Measurements from ENCODE around the gene CPT1A.

CPT1A gene

DNA sequence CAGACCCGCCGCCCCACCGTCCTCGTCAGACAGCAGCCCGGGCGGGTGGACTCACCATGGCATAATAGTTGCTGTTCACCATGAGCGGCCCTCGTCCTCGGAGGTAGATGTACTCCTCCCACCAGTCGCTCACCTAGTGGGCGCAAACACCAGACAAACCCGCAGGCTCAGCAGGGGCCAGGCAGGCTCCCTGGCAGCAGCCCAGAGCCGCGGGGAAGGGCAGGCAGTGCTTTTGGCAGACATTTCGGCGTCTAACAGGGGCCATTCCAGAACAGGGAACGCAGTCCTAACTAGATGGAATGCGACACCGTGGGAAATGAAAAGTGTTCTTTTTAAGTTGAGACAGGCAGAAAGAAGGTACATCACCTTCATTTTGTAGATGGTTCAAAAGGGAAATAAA, 44.9 kb downstream of the CPT1A start:
- no peak for DNase-seq (ENCODE audit: low spot score)

- DNase-seq (ENCODE audit: low spot score): no peak
These were observed 49.2 kb downstream of the CPT1A start for GRCh38 chr11:68792400-68792966.

- no peak for DNase-seq (ENCODE audit: low spot score)
These were observed 57.1 kb downstream of the CPT1A start for GRCh38 chr11:68784653-68785052.

GRCh38 chr11:68783216-68783821, 58.4 kb downstream of the CPT1A start:
- DNase-seq (ENCODE audit: low spot score): no peak

- no peak for DNase-seq (ENCODE audit: low spot score)
These were observed 59.0 kb downstream of the CPT1A start for GRCh38 chr11:68782711-68783110.

DNA sequence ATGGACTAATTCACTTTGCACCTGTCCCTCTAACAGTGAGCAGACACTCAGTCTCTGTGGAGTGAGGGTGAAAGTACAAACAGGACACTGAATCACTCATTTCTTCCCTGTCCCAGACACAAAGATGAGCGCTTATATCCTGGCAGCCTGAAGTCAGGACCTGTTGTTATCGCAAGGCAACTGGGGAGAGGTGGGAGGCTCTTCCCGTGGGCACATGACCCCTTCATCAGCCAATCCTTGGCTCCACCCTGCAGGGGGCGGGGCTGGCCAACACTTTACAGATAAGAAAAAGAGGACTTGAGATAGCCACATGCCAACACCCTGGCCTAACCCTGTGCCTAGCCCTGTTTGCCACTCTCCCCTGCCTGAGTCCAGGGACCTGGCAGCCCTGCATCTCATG, 60.9 kb downstream of the CPT1A start:
- DNase-seq (ENCODE audit: low spot score): no peak

DNA sequence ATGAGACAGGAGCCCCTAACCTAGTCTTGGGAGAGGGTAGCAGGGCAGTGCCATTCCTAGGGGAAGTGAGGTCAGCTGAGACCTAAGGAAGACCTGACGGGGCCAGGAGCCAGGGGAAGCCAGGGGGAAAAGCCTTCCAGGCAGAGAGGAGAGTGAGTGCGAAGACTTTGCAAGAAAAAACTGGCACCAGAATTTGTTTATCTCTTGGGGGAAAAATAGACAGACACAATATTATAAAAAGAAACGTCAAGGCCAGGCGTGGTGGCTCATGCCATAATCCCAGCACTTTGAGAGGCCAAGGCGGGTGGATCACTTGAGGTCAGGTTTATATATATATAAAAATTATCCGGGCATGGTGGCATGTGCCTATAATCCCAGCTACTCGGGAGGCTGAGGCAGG, 63.5 kb downstream of the CPT1A start:
- no peak for DNase-seq (ENCODE audit: low spot score)

GRCh38 chr11:68776442-68777235, 65.1 kb downstream of the CPT1A start:
- no peak for DNase-seq (ENCODE audit: low spot score)

DNA sequence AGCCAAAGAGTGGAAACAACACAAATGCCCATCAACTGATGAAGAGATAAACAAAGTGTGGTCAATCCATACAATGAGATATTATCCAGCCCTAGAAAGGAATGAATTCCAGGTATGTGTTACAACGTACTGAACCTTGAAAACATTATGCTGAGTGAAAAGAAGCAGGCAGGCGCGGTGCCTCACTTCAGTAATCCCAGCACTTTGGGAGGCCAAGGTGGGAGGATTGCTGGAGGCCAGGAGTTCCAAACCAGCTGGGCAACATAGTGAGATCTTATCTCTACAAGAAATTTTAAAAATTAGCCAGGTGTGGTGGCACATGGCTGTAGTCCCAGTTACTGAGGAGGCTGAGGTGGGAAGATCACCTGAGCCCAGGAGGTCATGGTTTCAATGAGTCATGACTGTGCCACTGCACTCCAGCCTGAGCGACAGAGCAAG, 65.7 kb downstream of the CPT1A start:
- DNase-seq (ENCODE audit: low spot score): no peak

DNA sequence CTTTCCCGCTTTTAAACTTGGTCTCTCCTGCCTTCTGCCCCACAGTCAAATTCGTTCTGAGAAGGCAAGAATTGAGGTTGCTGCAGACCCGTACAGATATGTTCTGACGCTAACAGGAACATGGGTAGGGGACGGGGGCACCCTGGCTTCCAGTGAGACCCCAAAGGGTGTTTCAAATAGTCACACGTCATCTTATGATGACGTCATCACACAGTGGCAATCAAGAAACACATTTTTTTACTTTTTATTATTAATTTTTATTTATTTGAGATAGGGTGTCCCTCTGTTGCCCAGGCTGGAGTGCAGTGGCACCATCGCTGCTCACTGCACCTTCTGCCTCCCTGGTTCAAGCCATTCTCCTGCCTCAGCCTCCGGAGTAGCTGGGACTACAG, 67.5 kb downstream of the CPT1A start:
- no peak for DNase-seq (ENCODE audit: low spot score)

- no peak for DNase-seq (ENCODE audit: low spot score)
These were observed 68.1 kb downstream of the CPT1A start for GRCh38 chr11:68773521-68774193.

- DNase-seq (ENCODE audit: low spot score): no peak
These were observed 68.8 kb downstream of the CPT1A start for GRCh38 chr11:68772936-68773335.

DNA sequence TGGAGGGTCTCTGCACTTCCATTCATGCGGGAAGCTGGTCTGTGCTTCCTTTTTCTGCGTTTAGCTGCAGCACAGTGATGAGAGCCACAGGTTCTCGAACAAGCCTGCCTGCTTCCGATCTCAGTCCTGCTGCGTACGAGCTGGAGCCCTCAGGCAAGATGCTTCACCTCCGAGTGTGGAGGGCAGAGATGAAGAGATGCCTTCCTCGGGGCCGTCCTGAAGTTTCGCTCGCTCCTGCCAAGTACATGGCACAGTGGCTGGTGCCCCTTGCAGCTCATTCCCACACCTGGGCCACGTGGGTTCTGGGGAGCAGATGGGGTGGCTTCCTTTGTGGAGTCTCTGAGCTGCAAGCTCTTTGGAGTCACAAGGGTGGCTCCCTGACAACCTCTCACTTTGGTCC, 70.9 kb downstream of the CPT1A start:
- no peak for DNase-seq (ENCODE audit: low spot score)

DNA sequence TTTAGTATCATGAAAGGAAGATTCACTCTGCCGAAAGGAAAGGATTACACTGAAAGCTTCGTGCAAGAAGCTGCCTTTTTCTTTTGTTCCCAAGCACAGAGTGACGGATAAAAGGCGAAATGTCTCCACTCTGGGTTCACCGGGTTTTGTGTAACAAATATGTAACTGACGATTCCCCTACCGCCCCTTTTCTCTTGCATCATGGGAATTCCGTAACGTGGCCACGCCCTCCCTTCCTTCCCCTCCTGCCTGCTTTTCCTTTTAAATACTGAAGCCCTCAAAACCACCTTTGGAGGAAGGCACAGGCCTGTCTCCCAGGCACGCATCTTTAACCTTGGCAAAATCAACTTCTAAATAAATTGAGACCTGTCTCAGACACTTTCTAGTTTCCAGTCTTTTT, 74.0 kb downstream of the CPT1A start:
- no peak for DNase-seq (ENCODE audit: low spot score)

GRCh38 chr11:68766786-68767185, 74.9 kb downstream of the CPT1A start:
- DNase-seq (ENCODE audit: low spot score): no peak

DNA sequence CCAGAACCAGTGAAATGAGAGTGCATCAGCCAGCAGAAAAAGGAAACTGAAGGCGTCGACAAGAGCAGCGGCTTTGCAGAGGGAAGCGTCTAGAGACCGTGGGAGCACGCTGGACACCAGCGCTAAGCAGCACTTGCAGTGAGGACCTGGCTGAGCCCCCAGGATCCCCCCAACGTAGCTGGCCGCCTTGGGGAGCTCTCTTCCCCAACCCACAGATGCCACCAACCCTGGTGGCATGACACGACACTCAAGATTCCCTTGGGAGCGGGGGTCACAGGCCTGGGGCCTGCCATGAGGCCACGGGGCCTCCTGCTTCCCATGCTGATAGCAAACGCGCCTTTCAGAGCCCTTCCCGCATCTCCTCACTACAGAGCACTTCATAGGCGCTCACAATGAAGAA, 77.0 kb downstream of the CPT1A start:
- DNase-seq (ENCODE audit: low spot score): no peak

DNA sequence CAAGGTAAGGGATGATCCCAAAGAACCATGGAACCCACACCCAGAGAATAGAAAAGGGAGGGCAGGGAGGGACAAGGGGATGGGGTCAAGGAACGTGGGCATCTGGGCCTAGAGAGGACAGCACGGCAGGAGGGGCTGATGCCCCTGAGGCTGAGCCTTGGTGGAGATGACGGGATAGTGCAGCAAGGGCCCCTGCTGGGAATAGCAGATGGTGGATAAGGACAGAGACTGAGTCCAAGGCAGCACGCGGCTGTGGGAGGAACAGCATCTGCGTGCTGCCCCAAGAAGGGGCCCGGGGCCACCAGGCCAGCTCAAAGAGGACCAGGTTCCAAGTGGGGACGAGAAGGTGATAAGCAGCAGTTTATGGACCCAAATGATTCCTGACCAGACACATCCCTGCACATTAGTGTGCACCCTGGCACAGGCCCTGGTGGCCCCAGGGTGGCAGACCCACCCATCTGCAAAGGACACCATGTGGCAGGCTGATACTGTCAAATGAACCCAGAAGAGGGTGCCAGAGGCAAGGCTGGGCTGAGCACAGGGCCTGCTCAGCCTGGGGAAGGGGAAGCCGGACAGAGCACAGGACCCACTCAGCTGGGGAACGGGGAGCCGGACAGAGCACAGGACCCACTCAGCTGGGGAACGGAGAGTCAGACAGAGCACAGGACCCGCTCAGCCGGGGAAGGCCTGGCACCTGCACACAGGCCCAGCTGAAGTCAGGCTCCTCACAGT, 77.6 kb downstream of the CPT1A start:
- DNase-seq (ENCODE audit: low spot score): no peak

DNA sequence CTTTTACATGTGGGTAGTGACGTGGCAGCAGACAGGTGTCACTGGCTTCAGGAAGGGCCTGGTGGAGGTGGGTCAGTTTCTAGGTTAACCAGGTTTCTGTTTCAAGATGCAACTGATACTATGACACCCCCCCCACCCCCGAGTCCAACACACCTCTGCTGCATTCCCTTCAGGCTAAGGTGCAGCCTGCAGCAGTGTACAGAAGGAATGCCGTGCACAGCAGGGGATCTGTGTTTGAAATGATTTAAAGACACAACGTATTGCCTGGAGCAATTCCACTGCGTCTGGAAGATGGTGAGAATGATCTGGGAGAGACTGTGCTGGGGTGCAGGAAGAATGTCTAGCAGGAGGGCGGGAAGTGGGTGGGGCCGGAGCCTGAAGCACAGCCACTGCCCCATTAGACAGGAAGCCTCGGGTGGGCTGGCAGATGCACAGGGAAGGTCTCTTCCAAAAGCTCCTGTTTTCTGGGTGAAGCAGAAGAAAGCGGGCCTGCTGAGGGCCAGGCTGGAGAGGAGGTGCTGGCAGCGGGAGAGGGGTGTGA, 78.5 kb downstream of the CPT1A start:
- DNase-seq (ENCODE audit: low spot score): no peak

GRCh38 chr11:68762481-68762880, 79.2 kb downstream of the CPT1A start:
- DNase-seq (ENCODE audit: low spot score): no peak

DNA sequence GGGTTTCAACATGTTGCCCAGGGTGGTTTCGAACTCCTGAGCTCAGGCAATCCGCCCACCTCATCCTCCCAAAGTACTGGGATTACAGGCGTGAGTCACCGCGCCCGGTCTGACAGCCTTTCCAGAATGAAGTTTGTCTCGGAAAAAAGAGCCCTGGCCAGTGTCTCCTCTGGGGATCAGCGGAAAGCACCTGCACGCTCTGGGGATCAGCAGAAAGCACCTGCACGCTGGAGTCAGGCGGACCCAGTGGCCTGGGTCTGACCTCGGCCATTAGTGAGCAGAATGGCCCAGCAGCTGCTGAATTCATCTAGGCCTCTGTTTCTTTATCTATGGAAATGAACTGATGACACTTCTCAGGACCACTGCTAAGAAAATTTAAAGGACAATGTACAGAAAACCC, 79.9 kb downstream of the CPT1A start:
- DNase-seq (ENCODE audit: low spot score): no peak

DNA sequence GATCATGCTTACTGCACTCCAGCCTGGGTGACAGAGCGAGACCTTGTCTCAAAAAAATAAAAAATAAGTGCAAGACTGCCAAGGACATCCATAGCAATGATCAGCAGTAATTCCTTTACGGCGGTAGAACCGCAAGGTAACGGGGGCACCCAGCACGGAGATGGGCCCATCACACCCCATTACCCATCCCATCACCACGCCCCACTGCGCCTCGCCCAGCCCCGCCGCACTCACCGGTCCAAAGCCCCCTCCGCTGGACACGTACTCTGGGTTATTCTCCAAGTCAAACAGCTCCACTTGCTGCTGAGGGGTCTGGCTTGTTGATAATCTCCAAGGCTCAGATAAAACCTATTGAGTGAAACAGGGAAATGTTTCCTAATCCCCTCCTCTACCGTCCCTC, 81.7 kb downstream of the CPT1A start:
- DNase-seq (ENCODE audit: low spot score): no peak

DNA sequence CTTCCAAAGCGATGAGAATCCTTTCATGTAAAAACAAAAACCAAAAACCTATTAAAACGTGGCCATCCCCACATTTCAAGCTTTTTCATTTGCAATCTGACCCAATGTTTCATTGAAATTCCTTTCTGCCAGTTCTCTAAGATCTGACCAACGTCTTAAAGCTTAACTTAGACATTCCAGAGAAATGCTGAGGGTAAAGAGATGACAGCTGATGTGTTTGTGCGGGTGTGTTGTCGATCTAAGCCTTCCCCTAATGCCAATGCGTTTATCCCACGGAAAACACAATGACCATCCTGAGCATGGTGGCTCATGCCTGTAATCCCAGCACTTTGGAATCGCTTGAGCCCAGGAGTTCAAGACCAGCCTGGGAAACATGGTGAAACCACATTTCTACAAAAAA, 84.0 kb downstream of the CPT1A start:
- DNase-seq (ENCODE audit: low spot score): no peak

All from kidney capillary endothelial cell (primary cell).